Measurements from ENCODE around the gene BANP.

DNA sequence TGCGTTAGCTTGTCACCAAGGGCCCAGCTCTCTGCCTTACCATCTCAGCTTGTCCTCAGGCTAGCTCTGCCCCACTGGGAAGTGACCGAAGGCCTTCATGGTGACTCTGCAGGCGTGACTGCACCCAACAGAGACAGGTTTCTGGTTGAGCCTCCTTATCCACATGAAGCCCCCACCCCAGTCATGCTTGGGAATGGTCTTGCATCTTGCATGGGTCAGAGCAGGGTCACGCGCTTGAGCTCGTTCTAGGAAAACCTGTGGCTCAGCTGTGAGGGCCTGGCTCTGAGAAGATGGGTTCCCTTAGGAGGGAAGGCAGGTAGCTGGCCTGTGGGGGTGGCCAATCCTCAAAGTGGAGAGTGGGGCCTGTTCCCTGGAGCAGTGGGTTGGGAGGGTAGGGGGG lies 122.8 kb downstream of the BANP start:
- TF ChIP-seq EZH2 (IDR thresholded peaks at IDR 0.05; ENCODE audit: insufficient read depth, poor library complexity, severe bottlenecking) (no peak), EZH2phosphoT487 (IDR thresholded peaks at IDR 0.05; ENCODE audit: insufficient read depth, low read depth) (no peak)

Data from GM23248 (cell line).